ENCODE data around the gene ZNF837. TPM values are rescaled to one million over a fixed set of nuclear protein-coding genes. Genes with fewer than 3 reads are reported as not detected.

Gene ZNF837
- total RNA-seq, 2 donors from 2014 or later: 0.71 to 0.86 TPM

GRCh38 chr19:58338825-58339558, 41.8 kb downstream of the ZNF837 start:
- H3K27me3 Mint-ChIP-seq: no peaks in the 10 kb centered on the region
- DNase-seq (ENCODE audit: low spot score) (no peak), ATAC-seq (no peak)
- no peaks in the 10 kb centered on the region for H3K9me3 Mint-ChIP-seq
- no peak overlapping the region for H3K27ac Mint-ChIP-seq
- H3K4me1 Mint-ChIP-seq (ENCODE audit: low read depth in 2 of 2): peaks cover 6 to 10% of the 10 kb centered on the region in 2 donors
- H3K36me3 Mint-ChIP-seq: peaks cover 13% of the 10 kb centered on the region
- H3K4me3 Mint-ChIP-seq: no peak overlapping the region

GRCh38 chr19:58338336-58338735, 42.5 kb downstream of the ZNF837 start:
- no peak overlapping the region for H3K4me3 Mint-ChIP-seq
- peaks cover 6 to 10% of the 10 kb centered on the region in 2 donors for H3K4me1 Mint-ChIP-seq (ENCODE audit: low read depth in 2 of 2)
- H3K36me3 Mint-ChIP-seq: peaks cover 13% of the 10 kb centered on the region
- no peak overlapping the region for H3K27ac Mint-ChIP-seq
- DNase-seq (ENCODE audit: low spot score): no peak
- ATAC-seq: no peak
- H3K9me3 Mint-ChIP-seq: no peaks in the 10 kb centered on the region
- H3K27me3 Mint-ChIP-seq: no peaks in the 10 kb centered on the region

- H3K4me3 Mint-ChIP-seq: no peak overlapping the region
- no peaks in the 10 kb centered on the region for H3K9me3 Mint-ChIP-seq
- DNase-seq (ENCODE audit: low spot score) (no peak), ATAC-seq (no peak)
- no peaks in the 10 kb centered on the region for H3K27me3 Mint-ChIP-seq
- H3K4me1 Mint-ChIP-seq (ENCODE audit: low read depth in 2 of 2): peaks cover 6 to 10% of the 10 kb centered on the region in 2 donors
- H3K27ac Mint-ChIP-seq: no peak overlapping the region
- peaks cover 13% of the 10 kb centered on the region for H3K36me3 Mint-ChIP-seq
Observed at GRCh38 chr19:58336820-58337219, 44.0 kb downstream of the ZNF837 start.

- no peak overlapping the region for H3K4me3 Mint-ChIP-seq
- H3K4me1 Mint-ChIP-seq (ENCODE audit: low read depth in 2 of 2): peaks cover 6 to 8% of the 10 kb centered on the region in 2 donors
- no peak for ATAC-seq
- H3K27ac Mint-ChIP-seq: no peak overlapping the region
- no peaks in the 10 kb centered on the region for H3K27me3 Mint-ChIP-seq
- H3K9me3 Mint-ChIP-seq: no peaks in the 10 kb centered on the region
- H3K36me3 Mint-ChIP-seq: peaks cover 11% of the 10 kb centered on the region
- DNase-seq (ENCODE audit: low spot score): no peak
Observed at GRCh38 chr19:58336216-58336615, 44.6 kb downstream of the ZNF837 start.

- no peak for DNase-seq (ENCODE audit: low spot score)
- Mint-ChIP-seq H3K9me3 (no peaks in the 10 kb centered on the region), H3K27me3 (no peaks in the 10 kb centered on the region), H3K36me3 (peaks cover 7% of the 10 kb centered on the region), H3K4me1 (ENCODE audit: low read depth in 2 of 2) (peaks cover 10 to 11% of the 10 kb centered on the region in 2 donors), H3K27ac (no peak overlapping the region), H3K4me3 (no peak overlapping the region)
- no peak for ATAC-seq
Observed at GRCh38 chr19:58335630-58336029, 45.2 kb downstream of the ZNF837 start.

GRCh38 chr19:58334691-58335249, 46.1 kb downstream of the ZNF837 start:
- Mint-ChIP-seq H3K9me3 (no peaks in the 10 kb centered on the region), H3K4me3 (no peak overlapping the region), H3K27me3 (no peaks in the 10 kb centered on the region), H3K36me3 (peaks cover 3% of the 10 kb centered on the region), H3K27ac (no peak overlapping the region), H3K4me1 (ENCODE audit: low read depth in 2 of 2) (peaks cover 6 to 8% of the 10 kb centered on the region in 2 donors)
- no peak for ATAC-seq
- no peak for DNase-seq (ENCODE audit: low spot score)

GRCh38 chr19:58332697-58333096, 48.1 kb downstream of the ZNF837 start:
- Mint-ChIP-seq H3K36me3 (no peaks in the 10 kb centered on the region), H3K4me3 (no peak overlapping the region), H3K9me3 (no peaks in the 10 kb centered on the region), H3K27ac (no peak overlapping the region), H3K4me1 (ENCODE audit: low read depth in 2 of 2) (peaks cover 5 to 6% of the 10 kb centered on the region in 2 donors), H3K27me3 (no peaks in the 10 kb centered on the region)
- ATAC-seq: no peak
- DNase-seq (ENCODE audit: low spot score): no peak

- no peaks in the 10 kb centered on the region for H3K36me3 Mint-ChIP-seq
- no peak overlapping the region for H3K4me3 Mint-ChIP-seq
- no peak overlapping the region for H3K27ac Mint-ChIP-seq
- H3K4me1 Mint-ChIP-seq (ENCODE audit: low read depth in 2 of 2): peaks cover 5 to 6% of the 10 kb centered on the region in 2 donors
- no peaks in the 10 kb centered on the region for H3K9me3 Mint-ChIP-seq
- ATAC-seq: no peak
- no peak for DNase-seq (ENCODE audit: low spot score)
- no peaks in the 10 kb centered on the region for H3K27me3 Mint-ChIP-seq
Observed at GRCh38 chr19:58330458-58330857, 50.4 kb downstream of the ZNF837 start.

- Mint-ChIP-seq H3K9me3 (no peaks in the 10 kb centered on the region), H3K36me3 (no peaks in the 10 kb centered on the region), H3K4me3 (no peak overlapping the region), H3K27me3 (no peaks in the 10 kb centered on the region), H3K4me1 (ENCODE audit: low read depth in 2 of 2) (peaks cover 4 to 5% of the 10 kb centered on the region in 2 donors), H3K27ac (no peak overlapping the region)
- no peak for DNase-seq (ENCODE audit: low spot score)
- ATAC-seq: no peak
Observed at GRCh38 chr19:58328999-58329398, 51.8 kb downstream of the ZNF837 start.

- H3K9me3 Mint-ChIP-seq: no peaks in the 10 kb centered on the region
Observed at GRCh38 chr19:58326914-58327726, 53.7 kb downstream of the ZNF837 start, which contains the start of gene ZSCAN22. ZSCAN22 (plus strand) TSS chr19:58326994; CDS start chr19:58334803, 7,809 bp downstream.

GRCh38 chr19:58326501-58326913, 54.3 kb downstream of the ZNF837 start:
- Mint-ChIP-seq H3K27me3 (no peaks in the 10 kb centered on the region), H3K36me3 (peaks cover 4% of the 10 kb centered on the region), H3K27ac (no peak overlapping the region), H3K4me1 (ENCODE audit: low read depth in 2 of 2) (peaks cover 4 to 5% of the 10 kb centered on the region in 2 donors), H3K4me3 (no peak overlapping the region), H3K9me3 (no peaks in the 10 kb centered on the region)
- no peak for DNase-seq (ENCODE audit: low spot score)
- ATAC-seq: peak in 1 of 2 donors; percentile 53

More at GRCh38 chr19:58326914-58327726, 53.7 kb downstream of the ZNF837 start, which contains the start of gene ZSCAN22:
- ATAC-seq (peak; percentile 95 to 96), DNase-seq (ENCODE audit: low spot score) (peak; percentile 94)
- Mint-ChIP-seq H3K4me3 (no peak within 1 kb of the TSS), H3K36me3 (peaks cover 4% of the 10 kb centered on the region), H3K27ac (no peak within 1 kb of the TSS), H3K4me1 (ENCODE audit: low read depth in 2 of 2) (peaks cover 4 to 5% of the 10 kb centered on the region in 2 donors), H3K27me3 (no peaks in the 10 kb centered on the region)

GRCh38 chr19:58325311-58326022, 55.4 kb downstream of the ZNF837 start:
- H3K27ac Mint-ChIP-seq: no peak overlapping the region
- no peaks in the 10 kb centered on the region for H3K9me3 Mint-ChIP-seq
- no peak overlapping the region for H3K4me3 Mint-ChIP-seq
- peaks cover 4% of the 10 kb centered on the region for H3K36me3 Mint-ChIP-seq
- DNase-seq (ENCODE audit: low spot score) (no peak), ATAC-seq (no peak)
- H3K27me3 Mint-ChIP-seq: no peaks in the 10 kb centered on the region
- no peaks in the 10 kb centered on the region for H3K4me1 Mint-ChIP-seq (ENCODE audit: low read depth in 2 of 2)

GRCh38 chr19:58319241-58319640, 61.6 kb downstream of the ZNF837 start:
- no peak for DNase-seq (ENCODE audit: low spot score)
- Mint-ChIP-seq H3K4me1 (ENCODE audit: low read depth in 2 of 2) (peaks cover 0 to 4% of the 10 kb centered on the region in 2 donors), H3K36me3 (peaks cover 12% of the 10 kb centered on the region), H3K27me3 (no peaks in the 10 kb centered on the region), H3K9me3 (no peaks in the 10 kb centered on the region), H3K27ac (no peak overlapping the region), H3K4me3 (no peak overlapping the region)
- ATAC-seq: peak in 1 of 2 donors; percentile 25
